ENCODE results near the gene SIRPA. TPM values are rescaled to one million over a fixed set of nuclear protein-coding genes. Genes with fewer than 3 reads are reported as not detected.

Gene SIRPA
- polyA plus RNA-seq, 1 experiment: 21.2 TPM

DNA sequence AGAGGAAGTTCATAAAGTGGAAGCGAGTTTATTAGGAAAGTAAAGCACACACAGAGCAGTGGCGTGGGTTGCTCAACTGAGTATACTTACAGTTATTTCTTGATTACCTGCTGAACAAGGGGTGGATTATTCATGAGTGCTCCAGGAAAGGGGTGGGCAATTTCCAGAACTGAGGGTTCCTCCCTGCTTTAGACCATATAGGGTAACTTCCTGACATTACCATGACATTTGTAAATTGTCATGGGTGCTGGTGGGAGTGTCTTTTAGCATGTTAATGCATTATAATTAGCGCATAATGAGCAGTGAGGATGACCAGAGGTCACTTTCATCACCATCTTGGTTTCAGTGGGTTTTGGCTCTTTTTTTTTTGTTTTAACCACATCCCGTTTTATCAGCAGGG lies 68.9 kb downstream of the SIRPA start:
- Histone ChIP-seq H3K4me3 (ENCODE audit: low read depth, low read length) (no peak overlapping the region), H3K9me3 (ENCODE audit: control insufficient read depth, insufficient read depth, low read length) (no peaks in the 10 kb centered on the region), H3K27ac (ENCODE audit: low read depth, low read length) (no peak overlapping the region), H3K27me3 (ENCODE audit: control insufficient read depth, insufficient read depth, low read length) (peaks cover 28% of the 10 kb centered on the region)
- no peak for DNase-seq (ENCODE audit: low read depth, low spot score)
- CTCF ChIA-PET: interaction anchor here (0.6 to 3.1 kb wide), 6 partner anchors 9 to 237 kb away, joined by 3 to 54 read pairs (median 3); no protein-coding TSS in a partner anchor
- POLR2A ChIA-PET: no interaction called here
- TF ChIP-seq, protein P1, sequence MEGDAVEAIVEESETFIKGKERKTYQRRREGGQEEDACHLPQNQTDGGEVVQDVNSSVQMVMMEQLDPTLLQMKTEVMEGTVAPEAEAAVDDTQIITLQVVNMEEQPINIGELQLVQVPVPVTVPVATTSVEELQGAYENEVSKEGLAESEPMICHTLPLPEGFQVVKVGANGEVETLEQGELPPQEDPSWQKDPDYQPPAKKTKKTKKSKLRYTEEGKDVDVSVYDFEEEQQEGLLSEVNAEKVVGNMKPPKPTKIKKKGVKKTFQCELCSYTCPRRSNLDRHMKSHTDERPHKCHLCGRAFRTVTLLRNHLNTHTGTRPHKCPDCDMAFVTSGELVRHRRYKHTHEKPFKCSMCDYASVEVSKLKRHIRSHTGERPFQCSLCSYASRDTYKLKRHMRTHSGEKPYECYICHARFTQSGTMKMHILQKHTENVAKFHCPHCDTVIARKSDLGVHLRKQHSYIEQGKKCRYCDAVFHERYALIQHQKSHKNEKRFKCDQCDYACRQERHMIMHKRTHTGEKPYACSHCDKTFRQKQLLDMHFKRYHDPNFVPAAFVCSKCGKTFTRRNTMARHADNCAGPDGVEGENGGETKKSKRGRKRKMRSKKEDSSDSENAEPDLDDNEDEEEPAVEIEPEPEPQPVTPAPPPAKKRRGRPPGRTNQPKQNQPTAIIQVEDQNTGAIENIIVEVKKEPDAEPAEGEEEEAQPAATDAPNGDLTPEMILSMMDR (IDR thresholded peaks at IDR 0.05; ENCODE audit: low read depth, low read length): no peak

DNA sequence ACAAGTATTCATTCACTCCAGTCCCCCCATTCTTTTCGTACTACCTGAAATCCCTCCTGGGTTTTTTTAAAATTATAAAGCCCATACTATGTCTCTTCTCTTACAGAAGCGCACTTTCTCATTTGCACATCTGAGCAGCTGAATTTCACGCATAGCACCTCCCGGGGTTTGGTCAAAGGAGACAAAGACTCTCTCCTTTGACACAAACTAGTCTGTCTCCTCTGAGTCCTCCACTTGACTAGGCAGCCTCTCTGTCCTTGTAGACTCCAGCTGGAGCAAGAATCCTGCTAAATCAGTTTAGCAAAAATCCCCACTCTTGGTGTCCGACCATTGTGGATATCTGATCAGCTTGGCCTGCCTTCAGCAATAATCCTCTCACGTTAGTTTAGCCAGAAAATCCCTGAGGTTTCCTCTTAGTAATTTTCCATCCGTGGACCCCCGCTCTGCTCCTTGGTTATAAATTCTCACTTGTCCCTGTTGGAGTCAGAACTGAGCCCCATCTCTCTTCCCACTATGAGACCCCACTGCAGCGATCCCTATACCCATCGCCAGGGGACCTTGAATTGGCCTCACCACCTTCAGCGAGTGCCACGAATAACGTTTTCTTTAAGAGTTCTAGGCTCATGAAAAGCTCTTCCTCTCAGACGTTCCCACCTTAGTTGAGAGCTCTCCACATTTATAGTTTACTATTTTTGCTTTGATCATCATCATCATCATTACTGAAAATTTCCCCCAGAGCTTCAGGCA lies 69.6 kb downstream of the SIRPA start:
- TF ChIP-seq, protein P1 (IDR thresholded peaks at IDR 0.05; ENCODE audit: low read depth, low read length): peak; percentile 35; the same call in 1 of the 2 replicates
- H3K27ac ChIP-seq (ENCODE audit: low read depth, low read length): no peak overlapping the region
- H3K27me3 ChIP-seq (ENCODE audit: control insufficient read depth, insufficient read depth, low read length): peaks cover 33% of the 10 kb centered on the region
- DNase-seq (ENCODE audit: low read depth, low spot score): no peak
- no peaks in the 10 kb centered on the region for H3K9me3 ChIP-seq (ENCODE audit: control insufficient read depth, insufficient read depth, low read length)
- ChIA-PET POLR2A (no interaction called here), CTCF (interaction anchor here (0.6 to 3.1 kb wide), 21 partner anchors 9 to 826 kb away, joined by 3 to 54 read pairs (median 4); no protein-coding TSS in a partner anchor)
- H3K4me3 ChIP-seq (ENCODE audit: low read depth, low read length): no peak overlapping the region

DNA sequence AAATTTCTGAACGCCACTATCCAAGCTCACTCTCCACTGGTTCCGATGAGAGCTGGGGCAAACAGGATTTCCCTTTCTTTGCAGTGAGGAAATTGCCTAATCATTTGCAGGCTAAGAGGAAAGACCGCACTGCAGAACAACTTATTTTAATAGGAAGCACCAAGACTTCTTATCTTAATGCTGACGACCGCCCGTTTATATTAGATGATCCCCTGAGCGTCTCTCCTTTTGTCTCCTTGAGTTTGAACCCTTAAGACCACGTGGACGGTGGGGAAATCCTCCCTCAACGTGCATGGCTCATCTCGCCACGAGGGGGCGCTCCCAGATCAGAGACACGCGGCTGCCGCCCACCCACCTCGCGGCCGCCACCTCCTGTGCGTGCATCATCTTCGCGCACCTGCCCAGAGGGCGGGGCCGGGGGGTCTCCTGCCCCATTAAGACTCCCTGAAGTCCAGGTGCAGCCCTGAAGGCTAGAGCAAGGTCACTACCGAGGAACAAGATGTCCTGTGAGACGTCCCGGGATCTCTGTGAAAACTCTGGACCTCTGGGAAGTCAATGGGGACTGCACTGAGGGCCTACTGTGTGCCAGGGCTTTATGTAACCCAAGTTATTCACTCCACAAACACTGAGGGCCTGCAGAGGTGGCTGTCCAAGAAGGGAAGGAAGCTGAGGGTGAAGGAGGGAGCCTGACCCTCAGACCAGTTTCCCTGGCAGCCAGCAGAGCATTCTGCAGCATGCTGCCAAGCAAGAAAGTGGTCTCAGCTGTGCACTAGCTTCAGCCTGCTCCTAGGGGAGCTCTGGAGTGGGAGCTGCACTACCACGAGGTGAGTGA lies 70.5 kb downstream of the SIRPA start:
- POLR2A ChIA-PET: interaction anchor here (0.6 kb wide), 1 partner anchor 405 kb away, joined by 5 read pairs; no protein-coding TSS in a partner anchor
- Histone ChIP-seq H3K27ac (ENCODE audit: low read depth, low read length) (no peak overlapping the region), H3K27me3 (ENCODE audit: control insufficient read depth, insufficient read depth, low read length) (peaks cover 38% of the 10 kb centered on the region), H3K9me3 (ENCODE audit: control insufficient read depth, insufficient read depth, low read length) (no peaks in the 10 kb centered on the region), H3K4me3 (ENCODE audit: low read depth, low read length) (no peak overlapping the region)
- TF ChIP-seq, protein P1 (IDR thresholded peaks at IDR 0.05; ENCODE audit: low read depth, low read length): peak; percentile 85
- CTCF ChIA-PET: interaction anchor here (0.6 to 3.1 kb wide), 28 partner anchors 8 to 825 kb away, joined by 3 to 54 read pairs (median 4); no protein-coding TSS in a partner anchor
- DNase-seq (ENCODE audit: low read depth, low spot score): peak; percentile 16

DNA sequence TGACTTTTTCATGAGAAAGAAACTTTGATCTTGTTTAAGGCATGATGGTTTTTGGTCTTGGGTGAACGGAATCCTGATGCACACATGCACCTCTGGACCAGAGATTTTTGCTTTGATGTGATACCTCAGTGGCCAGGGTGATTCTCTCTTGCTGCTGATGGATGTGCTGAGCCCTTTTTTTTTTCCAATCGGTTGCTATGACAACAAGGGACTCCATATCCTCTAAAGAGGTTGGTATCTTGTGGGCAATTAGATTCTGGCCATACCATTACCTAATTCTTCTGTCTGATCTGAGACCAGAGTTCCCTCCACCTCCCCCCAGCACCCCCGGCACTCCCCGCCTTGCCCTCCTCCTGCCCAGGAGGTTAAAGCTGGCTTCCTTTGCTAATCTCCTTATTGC lies 73.8 kb downstream of the SIRPA start:
- no peak overlapping the region for H3K27ac ChIP-seq (ENCODE audit: low read depth, low read length)
- TF ChIP-seq, protein P1 (IDR thresholded peaks at IDR 0.05; ENCODE audit: low read depth, low read length): no peak
- no peaks in the 10 kb centered on the region for H3K9me3 ChIP-seq (ENCODE audit: control insufficient read depth, insufficient read depth, low read length)
- ChIA-PET POLR2A (no interaction called here), CTCF (no interaction called here)
- no peak overlapping the region for H3K4me3 ChIP-seq (ENCODE audit: low read depth, low read length)
- no peak for DNase-seq (ENCODE audit: low read depth, low spot score)
- H3K27me3 ChIP-seq (ENCODE audit: control insufficient read depth, insufficient read depth, low read length): peaks cover 38% of the 10 kb centered on the region
